Naive B cell (primary cell): ENCODE data around the gene NPS. TPM values are rescaled to one million over a fixed set of nuclear protein-coding genes. Genes with fewer than 3 reads are reported as not detected.

ENCODE experiments used
- ATAC-seq, 2 donors: fragments of 150-1000 bp; cut with Tn5 transposase; 2 replicates each; pipeline ENCODE4 v1.10.0; 2021; ENCODE audit warnings: low read depth in 2 of 2, mild to moderate bottlenecking in 2 of 2, moderate library complexity in 2 of 2
- DNase-seq: peaks from one replicate; pipeline ENCODE4 v3.0.0; 2022
- H3K27ac Mint-ChIP-seq, 6 donors: one replicate each; pipeline ENCODE4 v1.8.0; 2020 to 2022; ENCODE audit warnings: mild to moderate bottlenecking in 6 of 6, mixed read lengths in 6 of 6, moderate library complexity in 5 of 6, inconsistent platforms in 2 of 6
- H3K27me3 Mint-ChIP-seq, 3 donors: one replicate each; pipeline ENCODE4 v1.8.0; 2021 to 2022; ENCODE audit warnings: mixed read lengths in 3 of 3, mild to moderate bottlenecking in 1 of 3
- H3K36me3 Mint-ChIP-seq, 2 donors: one replicate each; pipeline ENCODE4 v1.8.0; 2020 to 2022; ENCODE audit warnings: mixed read lengths in 2 of 2, inconsistent platforms in 1 of 2, mild to moderate bottlenecking in 1 of 2
- H3K4me1 Mint-ChIP-seq, 3 donors: one replicate each; pipeline ENCODE4 v1.8.0; 2020 to 2022; ENCODE audit warnings: mixed read lengths in 3 of 3, inconsistent platforms in 1 of 3, mild to moderate bottlenecking in 1 of 3, moderate library complexity in 1 of 3
- H3K4me3 Mint-ChIP-seq, 8 donors: one replicate each; pipeline ENCODE4 v1.8.0; 2020 to 2022; ENCODE audit warnings: mild to moderate bottlenecking in 8 of 8, mixed read lengths in 8 of 8, moderate library complexity in 8 of 8, inconsistent platforms in 2 of 8
- H3K9me3 Mint-ChIP-seq, 7 donors: one replicate each; pipeline ENCODE4 v1.8.0; 2020 to 2022; ENCODE audit warnings: mixed read lengths in 7 of 7, mild to moderate bottlenecking in 5 of 7, inconsistent platforms in 2 of 7, moderate library complexity in 1 of 7
- polyA plus RNA-seq, 6 donors: library from polyadenylated mRNA; unstranded; fragments of 300-500 nt; fragmentation: Illumina TruSeq; gene quantifications; one replicate each; pipeline ENCODE4 v1.2.3, GENCODE V29; 2021; ENCODE audit warnings: low read depth in 6 of 6

NPS gene
- polyA plus RNA-seq, 6 donors from 2014 or later = not detected

DNA sequence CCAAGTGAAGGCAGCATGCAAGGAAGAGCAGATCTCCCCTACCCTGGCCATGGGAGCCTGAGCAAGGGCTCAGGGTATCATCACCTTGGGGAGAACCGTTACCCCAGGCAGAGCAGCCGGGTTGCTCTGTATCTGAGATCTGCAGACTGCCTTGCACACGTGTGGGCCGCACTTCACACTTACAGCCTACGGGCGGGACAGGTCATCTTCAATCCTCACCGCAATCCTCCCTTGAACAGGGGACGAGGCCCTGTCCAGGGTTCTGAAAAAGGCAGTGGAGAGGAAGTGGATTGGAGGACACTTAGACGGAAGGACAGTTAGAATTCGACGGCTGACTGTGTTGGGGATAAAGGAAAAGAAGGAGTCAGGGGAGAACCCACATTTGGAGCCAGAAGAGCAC, 51.4 kb downstream of the NPS start:
- Mint-ChIP-seq H3K27ac (peak overlapping the region in 1 of 6 donors; percentile 90), H3K4me1 (no peaks in the 10 kb centered on the region)

More for the DNA sequence above, 51.4 kb downstream of the NPS start:
- Mint-ChIP-seq H3K9me3 (peaks cover 0 to 10% (median 3%) of the 10 kb centered on the region in 7 donors), H3K27me3 (peaks cover 4 to 11% (median 8%) of the 10 kb centered on the region in 3 donors), H3K36me3 (no peaks in the 10 kb centered on the region), H3K4me3 (no peak overlapping the region)
- DNase-seq (no peak), ATAC-seq (no peak)

Other genes starting within 250 kb of the NPS start
- not detected for gene FOXI2, start 187.9 kb downstream of the NPS start, polyA plus RNA-seq